NCI-H146 treated with DMSO at 0.1 percent for 48 hours (cell line): ENCODE data around the gene ANXA3.
A peak's percentile ranks its signal among the peaks of the same experiment; 100 is the strongest.
"Not testable (repeated sequence)": the region's sequence is repeated elsewhere in the genome, so short reads cannot be mapped to it uniquely, and the experiment has no call there.

ENCODE experiments used
- DNase-seq: peaks from one replicate; lab custom pipeline; 2025; ENCODE audit not compliant: unreplicated experiment; lab: John Stamatoyannopoulos, UW

The ANXA3 gene

GRCh38 chr4:78543424-78544125, 8.0 kb upstream of the ANXA3 start:
- DNase-seq: peak; percentile 70

- DNase-seq: no peak
Measured at GRCh38 chr4:78544678-78545077, 6.9 kb upstream of the ANXA3 start.

DNA sequence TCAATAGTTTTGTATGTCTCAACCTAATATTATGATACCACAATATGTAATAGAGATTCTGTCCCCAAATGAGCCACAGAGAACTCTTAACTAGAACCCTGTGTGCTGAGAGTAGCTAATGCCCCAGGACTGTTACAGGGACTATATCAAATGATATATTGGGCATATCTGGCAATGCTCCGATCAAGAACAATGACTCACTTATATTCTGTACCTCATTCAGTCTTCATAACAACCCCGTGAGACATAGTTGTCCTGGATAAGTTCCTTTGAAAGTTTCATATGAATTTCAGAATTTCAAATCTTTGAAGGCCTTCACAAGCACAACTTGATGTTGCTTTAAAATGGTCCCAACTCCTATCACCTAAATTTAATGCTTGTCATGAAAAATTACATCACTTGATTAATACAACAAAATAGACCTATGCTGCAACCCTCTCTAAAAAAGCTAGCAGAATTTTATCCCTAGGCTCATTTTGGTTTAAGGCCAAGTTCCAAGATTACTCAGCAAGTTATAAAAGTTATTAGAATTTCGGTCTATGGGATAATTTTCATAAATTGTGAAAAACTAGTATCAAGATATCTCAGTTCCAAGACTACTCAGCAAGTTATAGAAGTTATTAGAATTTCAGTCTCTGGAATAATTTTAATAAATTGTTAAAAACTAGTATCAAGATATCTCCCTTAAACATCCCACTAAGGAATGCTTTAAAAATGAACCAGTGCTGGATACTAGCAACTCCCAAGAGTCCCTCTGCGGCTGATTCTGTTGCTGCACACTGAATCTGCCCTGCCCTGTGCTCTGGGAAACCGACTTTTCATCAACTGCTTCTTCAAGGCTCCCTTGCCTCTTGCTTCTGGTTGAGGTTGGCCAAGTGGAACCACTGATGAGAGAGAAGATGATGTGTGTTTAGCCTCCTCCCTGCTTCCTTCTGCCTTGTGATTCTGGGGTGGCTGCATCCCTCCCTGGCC, 6.0 kb upstream of the ANXA3 start:
- no peak for DNase-seq

DNA sequence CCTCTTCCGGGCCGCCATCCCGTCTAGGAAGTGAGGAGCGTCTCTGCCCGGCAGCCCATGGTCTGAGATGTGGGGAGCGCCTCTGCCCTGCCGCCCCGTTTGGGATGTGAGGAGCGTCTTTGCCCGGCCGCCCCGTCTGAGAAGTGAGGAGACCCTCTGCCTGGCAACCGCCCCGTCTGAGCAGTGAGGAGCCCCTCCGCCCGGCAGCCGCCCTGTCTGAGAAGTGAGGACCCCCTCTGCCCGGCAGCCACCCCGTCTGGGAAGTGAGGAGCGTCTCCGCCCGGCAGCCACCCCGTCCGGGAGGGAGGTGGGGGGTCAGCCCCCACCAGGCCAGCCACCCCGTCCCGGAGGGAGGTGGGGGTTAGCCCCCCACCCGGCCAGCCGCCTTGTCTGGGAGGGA, 3.7 kb upstream of the ANXA3 start:
- not testable (repeated sequence) for DNase-seq

- not testable (repeated sequence) for DNase-seq
Measured at GRCh38 chr4:78548889-78549288, 2.7 kb upstream of the ANXA3 start.

DNA sequence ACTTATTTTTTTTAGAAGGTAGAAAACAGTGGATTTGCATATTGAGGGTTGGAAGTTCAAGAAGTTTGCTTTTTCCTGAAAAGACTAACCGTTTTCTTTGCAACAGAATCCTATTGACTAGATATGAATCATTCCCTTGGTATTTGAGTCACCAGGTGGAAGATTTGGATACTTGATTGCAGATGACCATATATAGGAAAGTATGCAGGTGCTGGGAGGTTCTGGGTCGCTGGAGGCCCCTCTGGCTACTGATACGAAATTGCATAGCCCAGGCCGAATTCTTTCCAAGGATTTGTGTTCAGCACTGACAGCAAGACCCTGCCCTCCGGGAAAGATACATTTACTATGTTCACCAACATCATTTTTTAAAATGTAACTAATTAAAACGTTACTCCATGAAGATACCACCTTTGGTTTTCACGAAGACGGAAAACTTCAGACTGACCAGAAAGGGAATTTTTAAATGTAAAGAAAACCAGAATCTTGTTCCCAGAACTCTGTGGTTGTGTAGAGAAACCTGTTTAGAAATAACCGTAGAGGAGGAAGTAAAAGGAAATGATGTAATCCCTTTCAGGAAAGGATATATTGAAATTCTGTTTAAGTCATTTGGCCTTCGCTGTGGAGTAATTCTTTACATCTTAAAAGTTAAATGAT, 946 bp downstream of the ANXA3 start:
- DNase-seq: peak; percentile 12

DNA sequence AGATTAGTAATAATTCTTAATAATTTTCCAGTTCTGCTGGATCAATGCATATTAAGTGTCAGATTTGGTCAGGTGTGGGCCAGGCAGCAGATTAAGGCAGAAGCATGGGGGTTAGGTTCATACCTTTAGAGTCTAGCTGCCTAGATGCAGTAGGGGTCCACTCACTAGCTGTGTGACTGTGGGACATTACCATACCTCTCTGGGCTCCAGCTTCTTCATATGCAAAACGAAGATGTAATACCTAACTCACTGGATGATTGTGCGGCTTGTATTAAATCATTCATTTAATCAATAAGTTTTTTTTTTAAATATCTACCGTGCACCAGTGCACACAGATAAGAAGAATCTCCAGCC, 1.4 kb downstream of the ANXA3 start:
- DNase-seq: no peak

- no peak for DNase-seq
Measured at GRCh38 chr4:78553529-78554060, 2.0 kb downstream of the ANXA3 start.

DNA sequence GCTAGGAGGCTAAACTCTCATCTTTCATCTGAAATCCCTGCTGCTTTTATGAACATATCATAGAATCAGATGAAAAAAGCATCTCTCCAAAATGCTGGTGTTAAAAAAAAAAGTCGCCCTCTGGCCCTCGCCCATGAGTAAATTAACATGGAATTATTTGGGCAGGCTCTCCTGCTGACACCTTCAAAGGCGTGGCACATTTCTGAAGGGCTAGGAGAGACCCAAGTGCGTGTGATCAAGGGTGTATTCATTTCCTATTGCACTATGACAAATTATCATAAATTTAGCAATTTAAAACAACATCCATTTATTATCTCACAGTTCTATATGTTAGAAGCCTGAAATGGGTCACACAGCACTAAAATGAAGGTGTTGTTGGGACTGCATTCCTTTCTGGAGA, 5.1 kb downstream of the ANXA3 start:
- no peak for DNase-seq

DNA sequence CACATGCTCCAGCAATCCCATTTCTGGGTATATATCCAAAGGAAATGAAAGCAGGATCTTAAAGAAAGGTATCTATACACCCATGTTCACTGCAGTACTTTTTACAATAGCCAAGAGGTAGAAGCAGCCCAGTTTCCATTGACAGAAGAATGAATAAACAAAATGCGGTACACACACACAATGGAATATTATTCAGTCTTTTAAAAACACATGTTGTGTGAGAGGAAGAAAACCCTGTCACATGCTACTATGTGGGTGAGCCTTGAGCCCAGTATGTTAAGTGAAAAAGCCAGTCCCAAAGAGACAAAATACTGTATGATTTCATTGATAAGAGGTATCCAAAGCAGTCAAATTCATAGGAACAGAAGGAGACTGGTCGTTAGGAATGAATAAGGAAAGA, 6.3 kb downstream of the ANXA3 start:
- DNase-seq: no peak

GRCh38 chr4:78558410-78558809, 6.8 kb downstream of the ANXA3 start:
- DNase-seq: no peak

DNA sequence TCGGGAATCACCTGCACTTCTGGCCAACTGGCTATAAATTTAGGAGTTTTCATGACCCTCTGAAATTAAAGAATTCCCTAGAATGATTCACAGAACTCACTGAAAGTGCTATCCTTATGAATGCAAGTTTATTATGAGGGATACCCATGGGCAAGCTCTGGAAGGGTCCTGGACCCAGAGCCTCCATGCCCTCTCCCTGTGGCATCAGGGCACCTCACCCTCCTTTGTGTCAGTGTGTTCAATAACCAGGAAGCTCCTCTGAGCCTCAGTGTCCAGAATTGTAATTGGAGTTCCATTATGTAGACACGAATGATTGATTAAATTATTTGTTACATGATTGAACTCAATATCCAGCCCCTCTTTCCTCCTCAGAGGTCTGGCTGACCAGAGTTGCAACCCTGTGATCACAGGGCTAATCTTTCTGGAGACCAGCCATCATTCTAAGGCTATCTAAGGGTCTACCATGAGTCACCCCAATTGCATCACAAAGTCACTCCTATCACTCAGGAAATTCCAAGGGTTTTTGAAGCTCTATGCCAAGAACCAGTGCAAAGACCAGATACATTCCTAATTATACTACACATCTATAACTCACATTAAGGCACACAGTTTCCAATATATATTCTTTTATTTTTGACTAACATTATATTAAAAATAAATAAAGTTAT, 8.9 kb downstream of the ANXA3 start:
- DNase-seq: no peak

DNA sequence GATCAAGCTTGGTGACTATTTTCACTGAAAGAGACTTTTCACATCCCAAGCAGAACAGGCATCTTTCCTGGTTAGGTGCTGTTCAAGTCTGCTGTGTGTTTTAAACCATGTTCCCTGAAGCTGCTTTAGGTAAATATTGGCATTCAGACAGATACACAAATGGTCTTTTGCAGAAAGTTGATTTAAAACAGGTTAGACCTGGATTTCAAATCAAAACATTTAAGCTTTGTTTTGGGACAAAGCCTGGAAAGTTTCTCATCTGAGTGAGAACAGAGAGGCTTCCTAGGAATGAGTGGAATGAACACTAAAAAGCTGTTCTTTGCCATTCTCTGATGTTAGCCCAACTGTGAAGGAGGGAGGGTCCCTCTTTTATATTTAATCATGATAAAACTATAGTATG, 10.1 kb downstream of the ANXA3 start:
- DNase-seq: no peak

- no peak for DNase-seq
Measured at GRCh38 chr4:78562687-78563086, 11.1 kb downstream of the ANXA3 start.

- no peak for DNase-seq
Measured at GRCh38 chr4:78565971-78566372, 14.4 kb downstream of the ANXA3 start.

- no peak for DNase-seq
Measured at GRCh38 chr4:78566834-78567499, 15.4 kb downstream of the ANXA3 start.

GRCh38 chr4:78567500-78568060, 16.0 kb downstream of the ANXA3 start:
- DNase-seq: no peak

- DNase-seq: no peak
Measured at GRCh38 chr4:78568640-78569305, 17.2 kb downstream of the ANXA3 start.

DNA sequence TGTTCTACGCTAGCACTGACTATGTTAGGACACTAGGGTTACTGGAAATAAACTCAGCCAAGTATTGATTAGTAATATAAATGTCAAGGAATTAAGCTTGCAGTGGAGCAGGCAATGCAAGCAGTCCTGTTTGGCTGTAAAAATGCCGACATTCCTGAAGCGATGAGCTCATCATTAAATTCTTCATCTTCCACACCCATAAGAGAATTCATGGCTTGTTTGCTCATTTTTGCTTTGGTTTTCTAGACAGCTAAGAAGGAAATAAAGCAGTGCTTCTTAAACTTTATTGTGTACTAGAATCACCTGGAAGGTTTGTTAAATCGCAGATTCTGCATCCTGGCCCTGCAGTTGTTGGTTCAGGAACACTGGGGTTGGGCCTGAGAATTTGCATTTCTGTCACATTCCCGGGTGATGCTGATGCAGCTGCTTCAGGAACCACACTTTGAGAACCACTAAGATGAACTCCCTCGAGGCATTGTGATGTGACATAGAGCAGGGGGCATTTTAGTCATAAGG, 17.8 kb downstream of the ANXA3 start:
- DNase-seq: no peak
